ENCODE data around the gene PDE6B.

DNA sequence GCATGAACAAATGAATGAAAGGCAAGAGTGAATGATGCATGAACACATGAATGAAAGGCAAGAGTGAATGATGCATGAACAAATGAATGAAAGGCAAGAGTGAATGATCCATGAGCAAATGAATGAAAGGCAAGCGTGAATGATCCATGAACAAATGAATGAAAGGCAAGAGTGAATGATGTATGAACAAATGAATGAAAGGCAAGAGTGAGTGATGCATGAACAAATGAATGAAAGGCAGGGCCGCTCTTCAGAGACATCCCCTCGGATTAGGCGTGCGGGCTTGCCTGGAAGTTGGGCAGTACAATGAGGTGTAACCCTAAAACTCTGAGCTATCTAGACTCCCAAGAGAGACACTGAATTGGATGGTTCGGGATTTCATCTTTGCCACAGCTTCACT lies 84.0 kb downstream of the PDE6B start:
- TF ChIP-seq POLR2A (IDR thresholded peaks at IDR 0.05; ENCODE audit: low read length), result no peak
- no peak for TF ChIP-seq GATA1 (IDR thresholded peaks at IDR 0.05; ENCODE audit: low read depth, low read length)

Measured in erythroblast (primary cell).